GM18505 (cell line): ENCODE measurements around the gene GINS1.

ENCODE experiments used
- ATAC-seq: cut with Tn5 transposase; IDR thresholded peaks from one replicate; pipeline ENCODE4 v1.9.1; 2021; ENCODE audit not compliant: unreplicated experiment
- POLR2A ChIP-seq: IDR thresholded peaks from 4 replicates; pipeline ENCODE4 v1.6.1; 2011; ENCODE audit warnings: borderline replicate concordance; ENCODE audit not compliant: insufficient read depth, insufficient read length; ENCODE audit errors: extremely low read depth

Gene GINS1

GRCh38 chr20:25376886-25377285, 30.6 kb upstream of the GINS1 start:
- TF ChIP-seq POLR2A, result no peak

DNA sequence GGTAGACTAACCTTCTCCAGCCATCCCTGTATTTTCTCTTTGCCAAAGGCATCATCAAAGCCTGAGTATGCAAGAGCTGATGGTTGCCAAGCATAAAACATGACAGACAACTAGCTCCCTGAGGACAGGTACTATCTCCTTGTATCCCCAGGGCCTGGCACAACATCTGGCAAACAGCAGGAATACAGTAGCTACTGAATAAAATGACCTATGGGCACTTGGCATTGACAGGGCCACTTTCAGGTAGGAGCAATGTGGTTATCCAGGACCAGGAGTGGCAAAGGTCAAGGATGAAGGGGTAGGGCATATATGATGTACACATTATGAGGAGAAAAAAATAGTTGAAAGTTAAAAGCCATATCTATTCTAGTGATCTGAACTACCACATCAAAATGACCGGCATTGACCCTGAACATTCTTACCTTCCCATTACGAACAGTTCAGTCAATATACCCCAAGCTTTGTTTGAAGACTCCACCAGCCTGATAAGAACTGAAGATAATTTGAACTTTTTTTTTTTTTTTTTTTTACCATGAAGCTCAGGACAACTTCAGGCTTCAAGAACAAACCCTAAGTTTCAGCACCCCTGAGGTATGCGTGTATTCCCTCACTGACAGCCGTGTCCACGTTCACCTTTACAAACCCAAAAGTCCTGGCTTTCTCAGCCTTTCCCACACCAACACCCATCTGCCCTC, 29.1 kb upstream of the GINS1 start:
- ATAC-seq, result no peak
- TF ChIP-seq POLR2A, result no peak

More at GRCh38 chr20:25376886-25377285, 30.6 kb upstream of the GINS1 start:
- ATAC-seq, result no peak

DNA sequence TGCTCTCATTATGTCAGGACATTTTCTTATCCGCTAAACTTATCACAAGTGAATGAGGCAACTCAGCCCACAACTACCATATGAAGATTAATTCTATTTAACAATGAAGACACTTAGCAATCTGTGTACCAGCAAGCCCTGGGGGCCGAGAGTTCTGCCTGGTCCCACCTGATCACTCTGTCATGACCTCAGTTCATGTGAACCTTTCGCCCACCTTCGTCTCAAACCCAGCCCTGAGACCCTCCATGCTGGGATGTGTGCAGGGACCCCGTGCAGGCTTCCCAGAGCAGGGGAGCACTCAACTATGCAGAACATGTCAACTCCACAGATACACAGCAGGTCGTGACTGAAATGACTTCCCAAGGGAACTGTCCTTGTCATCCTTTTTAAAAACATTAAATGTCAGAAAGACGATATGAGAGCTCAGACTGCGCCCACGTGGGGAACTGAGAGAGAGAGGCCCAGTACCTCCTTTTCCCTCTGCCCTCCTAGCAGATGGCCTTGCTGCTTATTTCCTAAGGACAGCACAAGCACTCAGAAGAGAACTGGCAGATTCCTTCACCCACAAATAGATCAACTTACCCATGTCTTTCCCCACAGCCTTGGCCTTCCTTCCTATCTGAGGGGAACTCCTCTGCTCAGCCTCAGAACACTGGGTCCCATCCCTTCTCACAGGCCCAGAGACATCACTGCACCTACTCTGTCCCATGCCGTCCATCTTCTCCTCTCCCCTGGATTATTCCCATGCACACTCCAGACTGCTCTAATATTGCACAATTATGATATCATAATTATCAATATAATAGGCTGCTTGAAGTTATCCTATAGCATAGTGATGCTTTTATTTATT, 28.4 kb upstream of the GINS1 start:
- ATAC-seq, result no peak
- no peak for TF ChIP-seq POLR2A

- TF ChIP-seq POLR2A, result no peak
- ATAC-seq, result no peak
Observed at GRCh38 chr20:25380945-25381614, 26.4 kb upstream of the GINS1 start.

- TF ChIP-seq POLR2A, result no peak
- ATAC-seq, result no peak
Observed at GRCh38 chr20:25382704-25383370, 24.6 kb upstream of the GINS1 start.

- ATAC-seq, result no peak
- TF ChIP-seq POLR2A, result no peak
Observed at GRCh38 chr20:25389401-25389857, 18.0 kb upstream of the GINS1 start.

- TF ChIP-seq POLR2A, result no peak
- ATAC-seq, result peak; percentile 32
Observed at GRCh38 chr20:25389858-25390537, 17.5 kb upstream of the GINS1 start.

GRCh38 chr20:25390538-25391528, 16.6 kb upstream of the GINS1 start, which contains the start of gene ABHD12:
Gene ABHD12, minus strand, starts transcription at chr20:25390835. Its CDS starts 132 bp downstream, at chr20:25390703.
- ATAC-seq, result peak; percentile 89
- peak; percentile 91 for TF ChIP-seq POLR2A

GRCh38 chr20:25394276-25394675, 13.2 kb upstream of the GINS1 start:
- TF ChIP-seq POLR2A, result no peak
- no peak for ATAC-seq

GRCh38 chr20:25394996-25395395, 12.5 kb upstream of the GINS1 start:
- no peak for TF ChIP-seq POLR2A
- no peak for ATAC-seq

DNA sequence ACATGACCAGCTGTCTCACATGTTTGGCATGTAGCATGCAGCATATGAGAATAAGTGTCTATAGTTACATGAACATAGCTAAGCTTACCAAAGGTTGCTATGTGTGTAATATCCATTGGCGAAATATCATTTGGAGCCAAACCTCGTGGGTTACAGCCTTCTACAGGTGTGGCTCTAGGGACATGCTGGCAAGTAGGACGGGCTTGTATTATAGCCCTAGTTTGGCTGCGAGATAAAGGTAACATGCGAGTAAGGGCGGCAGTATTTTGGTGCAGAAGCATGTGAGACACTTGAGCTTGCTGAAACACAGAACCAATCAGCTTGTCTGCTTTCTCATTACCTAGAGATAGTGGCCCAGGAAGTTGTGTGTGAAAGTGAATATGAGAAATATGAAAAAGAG, 10.4 kb upstream of the GINS1 start:
- no peak for ATAC-seq
- no peak for TF ChIP-seq POLR2A
